GM21367 (cell line): ENCODE results near the gene BPTF.
"Not testable (repeated sequence)": the region's sequence is repeated elsewhere in the genome, so short reads cannot be mapped to it uniquely, and the experiment has no call there.

ENCODE experiments used
- ATAC-seq: cut with Tn5 transposase; IDR thresholded peaks from one replicate; pipeline ENCODE4 v1.9.1; 2021; ENCODE audit not compliant: unreplicated experiment

BPTF gene

GRCh38 chr17:67998466-67998865 is 173.2 kb downstream of the BPTF start:
- no peak for ATAC-seq

- no peak for ATAC-seq
Observed at GRCh38 chr17:67999291-67999911, 174.1 kb downstream of the BPTF start.

- ATAC-seq = no peak
Observed at GRCh38 chr17:68004201-68004600, 178.9 kb downstream of the BPTF start.

GRCh38 chr17:68006797-68007196 is 181.5 kb downstream of the BPTF start:
- ATAC-seq = no peak

- no peak for ATAC-seq
Observed at GRCh38 chr17:68011199-68011665, 185.9 kb downstream of the BPTF start.

GRCh38 chr17:68013385-68013784 is 188.1 kb downstream of the BPTF start:
- ATAC-seq = no peak

GRCh38 chr17:68015081-68015723 is 189.9 kb downstream of the BPTF start:
- no peak for ATAC-seq

GRCh38 chr17:68016838-68017237 is 191.5 kb downstream of the BPTF start:
- ATAC-seq = no peak

- not testable (repeated sequence) for ATAC-seq
Observed at GRCh38 chr17:68018493-68018892, 193.2 kb downstream of the BPTF start.

GRCh38 chr17:68019336-68019674 is 194.0 kb downstream of the BPTF start:
- ATAC-seq = no peak

GRCh38 chr17:68019675-68020408 is 194.5 kb downstream of the BPTF start:
- ATAC-seq = peak; percentile 89

- ATAC-seq = no peak
Observed at GRCh38 chr17:68020409-68020756, 195.1 kb downstream of the BPTF start.

- not testable (repeated sequence) for ATAC-seq
Observed at GRCh38 chr17:68020791-68021190, 195.5 kb downstream of the BPTF start.

GRCh38 chr17:68021963-68022362 is 196.7 kb downstream of the BPTF start:
- ATAC-seq = no peak

- ATAC-seq = not testable (repeated sequence)
Observed at GRCh38 chr17:68022547-68022946, 197.2 kb downstream of the BPTF start.

GRCh38 chr17:68029512-68030215 is 204.4 kb downstream of the BPTF start:
- ATAC-seq = no peak
